T follicular helper cell (primary cell): ENCODE measurements around the gene KRT15.

Experiments used
- DNase-seq: peaks from one replicate; pipeline ENCODE4 v3.0.0-alpha.2; 2020; ENCODE audit warnings: low read depth
- total RNA-seq, 2 experiments: gene quantifications; one replicate each; lab custom pipeline; 2026; lab: John Stamatoyannopoulos, UW

The KRT15 gene
- total RNA-seq, result 0 to 0.09 reads per million in 2 experiments

- DNase-seq, result no peak
These were observed at the start of gene KRT15 for GRCh38 chr17:41518789-41519449. Gene KRT15, minus strand, starts transcription at chr17:41518890. Its CDS starts 63 bp downstream, at chr17:41518827.

- DNase-seq, result no peak
These were observed 48.6 kb upstream of the KRT15 start for GRCh38 chr17:41567317-41567716.

- DNase-seq, result no peak
These were observed 46.6 kb upstream of the KRT15 start for GRCh38 chr17:41565338-41565737.

GRCh38 chr17:41563607-41564170 lies 45.0 kb upstream of the KRT15 start:
- no peak for DNase-seq

GRCh38 chr17:41561554-41561953 lies 42.9 kb upstream of the KRT15 start:
- DNase-seq, result no peak

GRCh38 chr17:41559548-41559947 lies 40.9 kb upstream of the KRT15 start:
- no peak for DNase-seq

- DNase-seq, result no peak
These were observed 38.2 kb upstream of the KRT15 start for GRCh38 chr17:41556931-41557330.

GRCh38 chr17:41556306-41556705 lies 37.6 kb upstream of the KRT15 start:
- no peak for DNase-seq

GRCh38 chr17:41555105-41555887 lies 36.6 kb upstream of the KRT15 start:
- no peak for DNase-seq

- no peak for DNase-seq
These were observed 35.4 kb upstream of the KRT15 start for GRCh38 chr17:41553987-41554680.

- DNase-seq, result no peak
These were observed 34.5 kb upstream of the KRT15 start for GRCh38 chr17:41553176-41553575.

GRCh38 chr17:41552455-41552854 lies 33.8 kb upstream of the KRT15 start:
- DNase-seq, result no peak

GRCh38 chr17:41551365-41551764 lies 32.7 kb upstream of the KRT15 start:
- no peak for DNase-seq

- DNase-seq, result no peak
These were observed 30.9 kb upstream of the KRT15 start for GRCh38 chr17:41549596-41550039.

- peak; percentile 75 for DNase-seq
These were observed 30.3 kb upstream of the KRT15 start for GRCh38 chr17:41548844-41549595.

GRCh38 chr17:41547921-41548843 lies 29.5 kb upstream of the KRT15 start:
- DNase-seq, result no peak

GRCh38 chr17:41547378-41547841 lies 28.7 kb upstream of the KRT15 start:
- DNase-seq, result no peak

- no peak for DNase-seq
These were observed 28.1 kb upstream of the KRT15 start for GRCh38 chr17:41546819-41547218.

GRCh38 chr17:41545829-41546410 lies 27.2 kb upstream of the KRT15 start:
- no peak for DNase-seq

- no peak for DNase-seq
These were observed 26.2 kb upstream of the KRT15 start for GRCh38 chr17:41544935-41545334.
